D721Med (cell line): ENCODE measurements around the gene GJB2.

Source experiments
- DNase-seq: peaks from one replicate; pipeline ENCODE4 v3.0.0; 2011; ENCODE audit warnings: low spot score; ENCODE audit not compliant: insufficient read length
- FAIRE-seq: peaks from 2 replicates; lab custom pipeline; 2011; peaks lifted over from hg19 to GRCh38; lab: Jason Lieb, UNC
- TF ChIP-seq, protein P1 (sequence below): IDR thresholded peaks from 2 replicates; pipeline ENCODE4 v1.5.1; 2012; ENCODE audit warnings: mild to moderate bottlenecking, control low read depth; ENCODE audit not compliant: insufficient read depth; ENCODE audit errors: missing control alignments

The GJB2 gene

GRCh38 chr13:20186771-20187170, 6.0 kb downstream of the GJB2 start:
- TF ChIP-seq, protein P1, sequence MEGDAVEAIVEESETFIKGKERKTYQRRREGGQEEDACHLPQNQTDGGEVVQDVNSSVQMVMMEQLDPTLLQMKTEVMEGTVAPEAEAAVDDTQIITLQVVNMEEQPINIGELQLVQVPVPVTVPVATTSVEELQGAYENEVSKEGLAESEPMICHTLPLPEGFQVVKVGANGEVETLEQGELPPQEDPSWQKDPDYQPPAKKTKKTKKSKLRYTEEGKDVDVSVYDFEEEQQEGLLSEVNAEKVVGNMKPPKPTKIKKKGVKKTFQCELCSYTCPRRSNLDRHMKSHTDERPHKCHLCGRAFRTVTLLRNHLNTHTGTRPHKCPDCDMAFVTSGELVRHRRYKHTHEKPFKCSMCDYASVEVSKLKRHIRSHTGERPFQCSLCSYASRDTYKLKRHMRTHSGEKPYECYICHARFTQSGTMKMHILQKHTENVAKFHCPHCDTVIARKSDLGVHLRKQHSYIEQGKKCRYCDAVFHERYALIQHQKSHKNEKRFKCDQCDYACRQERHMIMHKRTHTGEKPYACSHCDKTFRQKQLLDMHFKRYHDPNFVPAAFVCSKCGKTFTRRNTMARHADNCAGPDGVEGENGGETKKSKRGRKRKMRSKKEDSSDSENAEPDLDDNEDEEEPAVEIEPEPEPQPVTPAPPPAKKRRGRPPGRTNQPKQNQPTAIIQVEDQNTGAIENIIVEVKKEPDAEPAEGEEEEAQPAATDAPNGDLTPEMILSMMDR: no peak
- no peak for DNase-seq
- FAIRE-seq: no peak

- TF ChIP-seq, protein P1: no peak
- DNase-seq (no peak), FAIRE-seq (no peak)
Measured at GRCh38 chr13:20185366-20186056, 7.2 kb downstream of the GJB2 start.

GRCh38 chr13:20182231-20182846, 10.4 kb downstream of the GJB2 start:
- FAIRE-seq: peak; percentile 46
- TF ChIP-seq, protein P1: peak; percentile 69

DNA sequence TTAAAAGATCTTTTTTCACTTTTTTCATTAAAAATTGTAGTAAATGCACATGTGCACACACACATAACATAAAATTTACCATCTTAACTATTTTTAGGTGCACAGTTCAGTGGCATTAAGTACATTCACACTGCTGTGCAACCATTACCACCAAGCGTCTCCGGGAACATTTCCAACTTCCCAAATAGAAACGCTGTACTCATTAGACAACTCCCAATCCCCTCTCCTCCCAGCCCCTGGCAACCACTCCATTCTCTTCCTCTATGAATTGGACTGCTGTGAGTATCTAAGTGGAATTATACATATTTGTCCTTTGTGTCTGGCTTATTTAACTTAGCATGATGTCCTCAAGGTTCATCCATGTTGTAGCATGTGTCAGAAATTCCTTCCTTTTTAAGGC, 11.6 kb downstream of the GJB2 start:
- TF ChIP-seq, protein P1: no peak
- DNase-seq (no peak), FAIRE-seq (no peak)

More at GRCh38 chr13:20182231-20182846, 10.4 kb downstream of the GJB2 start:
- DNase-seq: peak; percentile 60

GRCh38 chr13:20178156-20178555, 14.6 kb downstream of the GJB2 start:
- DNase-seq: no peak
- FAIRE-seq: no peak
- TF ChIP-seq, protein P1: no peak

- TF ChIP-seq, protein P1: no peak
- FAIRE-seq (no peak), DNase-seq (no peak)
Measured at GRCh38 chr13:20177049-20177831, 15.5 kb downstream of the GJB2 start.
